HG02571 (cell line): ENCODE results near the gene C20orf141.
"Not testable (repeated sequence)": the region's sequence is repeated elsewhere in the genome, so short reads cannot be mapped to it uniquely, and the experiment has no call there.

Experiments used
- ATAC-seq: cut with Tn5 transposase; IDR thresholded peaks from one replicate; pipeline ENCODE4 v1.9.1; 2021; ENCODE audit warnings: mild to moderate bottlenecking, moderate library complexity; ENCODE audit not compliant: unreplicated experiment

The C20orf141 gene

DNA sequence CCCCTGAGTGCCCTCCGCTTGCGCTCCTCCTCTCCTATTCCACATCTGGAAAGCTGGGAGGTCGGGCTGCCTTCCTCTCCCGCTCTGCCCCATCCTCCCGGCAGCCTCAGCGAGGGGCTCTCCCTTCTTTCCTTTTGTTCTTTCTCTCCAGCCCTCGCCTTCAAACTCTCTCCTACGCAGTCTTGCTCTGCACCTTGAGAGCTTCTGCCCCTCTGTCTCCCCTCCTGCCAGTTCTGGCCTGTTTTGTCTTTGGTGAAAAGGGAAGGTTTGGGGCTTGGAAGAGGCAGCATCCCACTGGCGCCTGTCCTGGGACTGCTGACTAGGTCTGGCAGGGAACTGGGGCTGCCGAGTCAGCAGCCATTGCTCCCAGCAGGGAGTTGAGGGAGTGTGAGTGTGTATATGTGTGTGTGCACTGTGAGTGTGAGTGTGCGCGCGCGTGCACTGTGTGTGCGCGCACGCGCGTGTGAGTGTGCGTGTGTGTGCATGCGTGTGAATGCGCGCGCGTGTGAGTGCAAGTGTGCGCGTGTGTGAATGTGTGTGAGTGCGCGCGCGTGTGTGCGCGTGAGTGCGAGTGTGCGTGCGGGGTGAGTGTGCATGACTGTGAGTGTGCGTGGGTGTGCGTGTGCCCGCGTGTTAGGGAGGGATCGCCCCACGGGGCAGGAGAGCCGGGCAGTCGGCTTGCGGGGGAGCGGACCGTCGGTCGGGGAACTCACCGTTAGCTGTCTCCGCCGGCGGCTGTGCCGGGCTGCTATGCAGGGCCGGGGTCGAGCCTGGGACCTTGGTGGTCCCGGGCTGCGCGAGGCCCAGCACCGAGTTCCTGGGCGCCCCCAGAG, 14.9 kb upstream of the C20orf141 start:
- no peak for ATAC-seq

DNA sequence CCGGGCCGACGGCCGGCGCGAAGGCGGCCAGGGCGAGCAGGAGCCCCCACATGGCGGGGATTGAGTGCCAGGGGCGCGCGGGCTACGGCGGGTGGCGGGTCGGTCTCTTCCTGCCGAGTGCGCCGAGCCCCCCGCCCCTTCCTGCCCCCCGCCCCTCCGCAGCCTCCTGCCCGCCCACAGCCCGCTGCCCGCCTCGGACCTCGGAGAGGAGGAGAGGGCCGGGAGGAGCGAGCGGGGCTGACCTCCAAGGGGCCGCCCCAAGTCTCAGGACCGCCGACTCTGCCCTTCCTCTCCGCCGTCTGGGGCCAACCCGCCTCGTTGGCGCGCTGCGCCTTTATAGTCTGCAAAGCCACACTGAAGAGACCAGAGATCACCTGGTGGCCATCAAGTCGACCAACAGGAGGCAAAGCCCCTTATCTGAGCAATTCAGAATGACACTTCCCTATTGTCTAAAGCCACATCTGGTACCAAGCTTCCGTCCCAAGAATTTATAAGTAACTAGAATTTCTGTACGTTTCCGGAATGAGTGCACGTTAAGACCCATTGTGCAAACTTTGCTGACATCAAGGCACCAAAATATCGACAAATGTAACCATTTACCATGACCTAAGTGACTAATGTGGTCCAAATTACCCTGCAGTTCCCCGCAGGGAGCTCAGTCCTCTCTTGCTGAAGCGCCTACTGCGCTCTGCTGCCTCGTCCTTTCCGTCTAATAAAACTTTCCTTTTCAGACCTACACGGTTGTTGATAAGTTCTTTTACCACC, 14.1 kb upstream of the C20orf141 start, which contains the start of gene CPXM1:
TSS of gene CPXM1 (minus strand) at position 107 of the 765 bp plus-strand sequence. CDS start at position 52, 55 bp downstream.
- ATAC-seq = no peak

DNA sequence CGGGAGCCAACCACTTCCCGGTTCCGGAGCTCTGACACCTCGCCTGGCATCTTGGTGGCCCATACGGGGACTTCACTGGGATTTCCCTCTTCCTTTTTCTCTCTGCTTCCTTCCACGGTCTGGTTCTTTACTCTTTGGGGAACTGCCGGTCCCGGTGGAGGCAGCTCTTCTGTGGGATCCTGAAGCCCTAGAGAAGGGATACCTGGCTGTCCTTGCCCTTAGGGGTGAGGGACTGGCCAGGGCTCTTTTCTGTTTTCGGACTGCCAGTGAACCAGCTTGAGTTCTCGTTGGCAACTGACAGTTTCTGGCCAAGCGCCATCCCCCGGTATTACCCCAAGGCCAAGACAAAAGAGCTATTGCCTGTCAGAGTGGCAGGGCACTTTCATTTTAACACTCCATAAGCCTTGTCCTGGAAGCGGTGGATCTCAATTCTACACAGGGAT, 13.5 kb upstream of the C20orf141 start:
- no peak for ATAC-seq

DNA sequence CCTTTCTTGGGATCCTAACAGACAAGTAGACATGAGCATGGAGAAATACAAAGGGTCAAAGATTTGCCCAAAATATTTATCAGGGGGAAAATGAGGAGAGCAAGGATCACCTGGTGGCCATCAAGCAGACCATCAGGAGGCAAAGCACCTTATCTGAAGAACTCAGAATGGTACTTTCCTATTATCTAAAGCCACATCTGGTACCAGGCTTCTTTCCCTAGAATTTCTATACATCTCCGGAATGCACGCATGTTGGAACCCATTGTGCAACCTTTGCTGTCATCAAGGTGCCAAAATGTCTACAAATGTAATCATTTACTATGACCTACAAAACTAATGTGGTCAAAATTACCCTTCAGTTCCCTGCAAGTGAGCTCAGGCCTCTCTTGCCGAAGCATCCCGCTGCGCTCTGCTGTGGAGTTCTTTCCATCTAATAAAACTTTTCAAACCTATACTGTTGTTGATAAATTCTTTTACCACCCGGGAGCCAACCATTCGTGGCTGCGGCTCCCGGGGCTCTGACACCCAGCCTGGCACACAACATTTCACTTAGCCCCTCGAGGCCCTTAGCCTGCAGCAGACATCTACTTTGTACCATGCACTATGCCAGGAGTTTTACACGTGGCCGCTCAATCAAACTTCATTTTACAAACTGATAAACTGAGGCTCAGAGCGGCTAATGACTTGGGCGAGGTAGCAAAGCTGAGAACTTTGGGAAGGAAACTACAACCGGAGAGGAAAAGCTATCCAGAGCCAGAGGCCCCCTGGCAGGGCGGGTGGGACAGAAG, 10.6 kb upstream of the C20orf141 start:
- ATAC-seq = no peak

DNA sequence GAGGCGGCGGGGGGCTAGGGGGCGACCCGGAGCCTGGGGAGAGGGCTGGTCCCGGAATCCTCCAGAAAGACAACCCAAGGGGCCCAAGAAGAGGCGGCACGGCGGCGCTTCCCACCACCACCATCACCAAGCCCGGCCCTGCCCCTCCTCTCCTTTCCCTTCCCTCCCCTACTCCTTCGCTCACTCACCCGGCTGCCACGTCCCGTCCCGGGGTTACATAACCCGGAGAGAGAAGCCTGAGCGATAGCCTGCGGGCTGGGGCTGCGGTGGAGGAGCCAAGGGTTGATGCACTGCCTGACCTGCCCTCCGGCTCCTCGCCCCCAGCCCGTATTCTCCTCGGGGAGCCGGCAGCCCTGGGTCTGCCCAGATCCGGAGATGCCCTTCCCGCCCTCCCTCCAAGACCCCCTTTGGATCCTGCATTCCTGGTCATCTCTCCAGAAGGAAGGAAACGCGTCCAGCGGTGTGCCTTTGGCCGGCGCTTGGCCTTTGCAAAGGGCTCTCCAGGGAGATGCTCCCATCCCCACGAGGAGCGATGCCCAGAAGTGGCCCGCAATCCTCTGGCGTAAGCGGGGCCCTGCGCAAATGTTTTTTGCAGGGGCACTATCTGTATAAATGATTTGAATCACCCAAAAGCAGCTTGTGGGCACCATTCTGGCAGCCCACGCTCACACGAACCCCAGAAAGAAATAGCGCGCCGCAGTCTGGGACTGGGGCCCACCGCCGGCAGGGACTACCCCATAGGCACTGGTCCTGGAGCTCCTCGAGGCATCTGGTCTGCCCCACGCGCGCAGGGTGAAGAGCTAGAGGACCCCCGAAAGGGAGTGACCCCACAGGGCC, 9.7 kb upstream of the C20orf141 start:
- ATAC-seq = no peak

DNA sequence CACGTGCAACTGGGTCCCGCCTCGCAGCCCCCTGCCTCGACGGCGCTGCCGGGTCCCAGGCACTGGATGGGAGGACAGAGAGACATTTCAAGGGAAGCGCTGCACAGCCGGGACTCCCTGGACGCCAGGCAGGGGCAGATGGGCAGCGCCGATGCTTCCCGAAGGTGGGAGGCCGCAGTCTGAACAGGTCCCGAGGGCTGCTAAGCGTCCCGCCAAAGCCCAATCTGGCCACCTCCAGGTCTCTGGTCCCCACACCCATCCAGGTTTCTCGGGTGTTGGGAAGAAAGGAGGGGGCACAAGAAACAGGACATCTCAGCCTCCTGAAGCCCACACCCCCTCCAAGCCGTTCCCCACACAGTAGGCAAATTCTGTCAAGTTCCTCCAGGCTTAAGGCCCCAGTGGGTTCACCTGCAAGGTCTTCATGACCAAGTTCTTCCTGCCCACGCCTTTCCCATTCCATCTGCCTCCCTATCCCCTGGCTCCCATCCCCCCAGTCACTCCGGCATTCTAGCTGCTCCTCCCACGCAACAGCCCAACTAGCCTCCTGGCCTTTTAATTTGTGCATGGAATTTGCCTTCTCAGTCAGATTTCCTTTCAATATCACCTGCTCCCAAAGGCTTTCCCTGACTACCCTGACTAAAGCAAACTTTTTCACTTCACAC, 9.0 kb upstream of the C20orf141 start:
- ATAC-seq = no peak

DNA sequence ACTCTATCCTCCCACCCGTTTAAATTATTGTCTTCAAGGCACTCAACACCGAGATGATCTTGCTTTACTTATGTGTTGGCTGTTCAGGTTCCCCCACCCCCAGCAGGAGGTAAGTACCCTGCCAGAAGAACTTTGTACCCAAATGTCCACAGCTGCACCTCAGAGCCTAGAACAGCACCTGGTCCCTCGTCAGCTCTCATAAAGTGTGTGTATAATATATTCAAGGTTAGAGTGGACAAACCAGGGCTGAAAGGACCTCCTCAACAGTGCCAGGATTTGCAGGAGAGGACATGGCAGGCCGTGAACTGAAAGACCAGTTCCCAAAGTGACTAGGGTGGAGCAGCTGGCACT, 8.5 kb upstream of the C20orf141 start:
- ATAC-seq = no peak

DNA sequence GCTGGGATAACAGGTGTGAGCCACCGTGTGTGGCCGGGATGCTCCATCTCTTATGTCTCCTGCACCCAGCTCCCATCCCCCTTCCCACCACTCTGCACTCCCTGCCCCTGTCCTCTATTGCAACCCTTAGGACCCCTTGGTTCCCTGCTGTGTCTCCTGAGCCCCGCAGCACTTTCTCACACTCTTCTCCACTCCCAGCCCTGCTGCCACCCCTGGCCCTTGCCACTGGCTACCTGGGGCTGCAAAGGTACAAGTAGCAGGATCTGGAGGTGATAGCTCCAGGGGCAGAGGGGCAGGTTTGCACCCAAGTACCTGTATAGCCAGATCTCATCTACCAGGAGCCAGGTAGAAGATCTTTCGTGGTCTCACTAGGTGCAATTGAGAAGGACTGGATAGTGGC, 7.8 kb upstream of the C20orf141 start:
- no peak for ATAC-seq

DNA sequence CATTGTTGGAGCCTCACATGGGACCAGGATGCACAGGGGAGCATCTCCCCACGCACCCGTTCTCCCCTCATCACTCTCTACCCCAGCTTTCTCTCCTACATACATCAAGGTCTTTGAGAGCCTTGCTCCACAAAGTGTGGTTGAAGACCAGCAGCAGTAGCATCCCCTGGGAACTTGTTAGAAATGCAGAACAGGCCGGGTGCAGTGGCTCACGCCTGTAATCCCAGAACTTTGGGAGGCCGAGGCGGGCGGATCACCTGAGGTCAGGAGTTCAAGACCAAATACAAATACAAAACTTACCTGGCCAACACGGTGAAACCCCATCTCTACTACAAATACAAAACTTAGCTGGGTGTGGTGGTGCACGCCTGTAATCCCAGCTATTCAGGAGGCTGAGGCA, 6.9 kb upstream of the C20orf141 start:
- ATAC-seq = not testable (repeated sequence)

DNA sequence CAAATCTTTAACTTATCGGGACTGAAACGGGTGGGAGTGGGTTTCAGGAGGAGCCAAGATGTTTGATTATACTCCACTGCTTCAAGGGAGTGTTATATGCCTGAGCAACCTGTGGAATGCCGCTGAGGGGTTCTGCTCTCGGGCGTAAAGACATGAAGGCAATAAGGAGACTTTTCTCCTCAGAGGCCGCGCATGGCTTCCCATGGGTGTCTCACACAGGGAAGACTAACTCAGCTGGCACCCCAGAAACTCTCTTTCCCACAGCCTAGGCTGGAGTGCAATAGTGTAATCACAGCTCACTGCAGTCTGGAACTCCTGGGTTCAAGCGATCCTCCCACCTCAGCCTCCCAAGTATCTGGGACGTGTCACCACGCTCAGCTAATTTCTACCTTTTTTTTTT, 5.1 kb upstream of the C20orf141 start:
- no peak for ATAC-seq

DNA sequence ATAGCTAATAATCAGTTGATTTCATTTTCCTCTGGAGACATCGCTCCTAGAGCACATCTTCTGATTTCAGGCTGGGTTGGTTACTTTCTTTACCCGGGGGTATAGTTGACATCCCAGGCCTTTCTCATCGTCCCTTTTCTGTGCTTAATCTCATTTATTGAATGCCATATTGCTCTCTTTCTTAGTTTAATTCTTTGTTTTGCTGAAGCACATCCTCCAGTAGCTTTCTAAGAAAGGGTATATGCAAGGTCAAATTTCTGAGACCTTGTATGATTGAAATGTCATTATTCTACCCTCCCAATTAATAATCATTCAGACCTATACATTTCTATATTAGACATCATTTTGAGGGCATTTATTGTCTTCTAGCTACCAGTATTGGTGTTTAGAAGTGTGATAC, 2.6 kb upstream of the C20orf141 start:
- ATAC-seq = no peak

DNA sequence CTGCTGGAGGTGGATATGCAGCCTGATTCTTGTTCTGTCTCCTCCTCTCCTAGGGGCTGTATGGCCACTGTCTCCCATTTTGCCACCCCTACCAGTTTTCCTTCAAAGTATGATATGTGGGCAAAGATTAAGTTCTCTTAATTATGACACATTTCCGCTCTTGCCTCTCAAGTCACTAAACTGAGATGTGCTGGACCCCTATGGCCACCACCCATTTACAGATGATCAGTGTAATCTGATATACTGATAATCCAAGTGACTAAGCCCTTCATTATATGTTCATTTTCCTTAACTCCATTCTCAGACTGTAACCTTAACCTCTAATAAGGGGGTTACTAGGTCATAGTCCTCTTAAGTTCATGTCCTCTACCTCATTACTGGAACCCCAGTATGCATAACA, 711 bp upstream of the C20orf141 start:
- ATAC-seq = no peak

DNA sequence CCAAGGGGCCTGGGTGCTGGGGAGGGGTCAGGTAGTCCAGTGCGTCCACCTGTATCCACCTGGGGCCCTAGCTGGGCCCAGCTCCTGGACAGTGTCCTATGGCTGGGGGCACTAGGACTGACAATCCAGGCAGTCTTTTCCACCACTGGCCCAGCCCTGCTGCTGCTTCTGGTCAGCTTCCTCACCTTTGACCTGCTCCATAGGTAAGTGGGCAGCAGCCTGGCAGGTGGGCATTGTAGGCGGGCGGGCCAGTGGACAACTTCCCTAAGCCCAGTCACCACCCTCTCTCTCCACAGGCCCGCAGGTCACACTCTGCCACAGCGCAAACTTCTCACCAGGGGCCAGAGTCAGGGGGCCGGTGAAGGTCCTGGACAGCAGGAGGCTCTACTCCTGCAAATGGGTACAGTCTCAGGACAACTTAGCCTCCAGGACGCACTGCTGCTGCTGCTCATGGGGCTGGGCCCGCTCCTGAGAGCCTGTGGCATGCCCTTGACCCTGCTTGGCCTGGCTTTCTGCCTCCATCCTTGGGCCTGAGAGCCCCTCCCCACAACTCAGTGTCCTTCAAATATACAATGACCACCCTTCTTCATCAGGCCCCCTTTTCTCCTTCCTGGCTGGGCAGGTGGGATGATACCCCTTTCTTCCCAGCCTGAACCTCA, 584 bp downstream of the C20orf141 start:
- no peak for ATAC-seq

DNA sequence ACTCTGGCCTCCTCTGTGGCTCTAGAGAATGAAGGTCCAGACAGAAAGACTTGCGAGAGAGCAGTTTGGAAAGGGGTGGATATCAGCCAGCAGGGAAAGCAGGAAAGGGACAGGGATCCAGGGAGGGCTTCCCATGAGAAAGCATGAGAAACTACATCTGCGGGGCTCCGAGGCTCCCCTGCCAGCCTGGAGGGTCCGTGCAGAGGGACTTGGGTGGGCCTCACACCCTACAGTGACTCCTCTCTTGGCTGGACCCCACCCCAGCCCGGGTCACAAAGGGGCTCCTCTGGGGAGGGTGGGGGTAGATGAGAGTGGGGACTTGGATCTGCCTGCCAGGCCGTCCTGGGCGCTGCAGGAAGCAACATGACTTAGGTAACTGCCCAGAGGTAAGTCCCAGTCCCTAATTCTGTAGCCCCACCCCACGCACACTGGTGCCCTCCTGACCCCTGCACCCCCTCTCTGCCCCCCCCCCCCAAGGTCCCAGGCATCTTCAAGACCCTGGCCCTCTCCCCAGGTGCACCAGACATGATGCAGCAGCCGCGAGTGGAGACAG, 1.3 kb downstream of the C20orf141 start, which contains the start of gene TMEM239:
TSS of gene TMEM239 (plus strand) at position 335 of the 553 bp plus-strand sequence. CDS start at position 526, 191 bp downstream.
- ATAC-seq = no peak

DNA sequence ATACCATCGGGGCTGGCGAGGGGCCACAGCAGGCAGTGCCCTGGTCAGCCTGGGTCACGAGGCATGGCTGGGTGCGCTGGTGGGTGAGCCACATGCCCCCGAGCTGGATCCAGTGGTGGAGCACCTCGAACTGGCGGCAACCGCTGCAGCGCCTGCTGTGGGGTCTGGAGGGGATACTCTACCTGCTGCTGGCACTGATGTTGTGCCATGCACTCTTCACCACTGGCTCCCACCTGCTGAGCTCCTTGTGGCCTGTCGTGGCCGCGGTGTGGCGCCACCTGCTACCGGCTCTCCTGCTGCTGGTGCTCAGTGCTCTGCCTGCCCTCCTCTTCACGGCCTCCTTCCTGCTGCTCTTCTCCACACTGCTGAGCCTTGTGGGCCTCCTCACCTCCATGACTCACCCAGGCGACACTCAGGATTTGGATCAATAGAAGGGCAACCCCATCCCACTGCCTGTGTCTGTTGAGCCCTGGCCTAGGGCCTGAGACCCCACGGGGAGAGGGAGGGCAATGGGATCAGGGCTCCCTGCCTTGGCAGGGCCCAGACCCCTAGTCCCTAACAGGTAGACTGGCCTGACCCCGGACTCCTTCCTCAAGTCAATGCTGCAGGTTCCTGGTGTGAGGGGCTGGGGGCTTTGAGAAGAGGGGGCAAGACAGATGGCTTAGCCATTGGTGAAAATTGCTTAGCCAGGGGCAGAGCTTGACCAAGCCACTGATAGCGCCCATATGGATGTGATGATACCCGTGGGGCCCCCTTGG, 2.0 kb downstream of the C20orf141 start:
- ATAC-seq = no peak

DNA sequence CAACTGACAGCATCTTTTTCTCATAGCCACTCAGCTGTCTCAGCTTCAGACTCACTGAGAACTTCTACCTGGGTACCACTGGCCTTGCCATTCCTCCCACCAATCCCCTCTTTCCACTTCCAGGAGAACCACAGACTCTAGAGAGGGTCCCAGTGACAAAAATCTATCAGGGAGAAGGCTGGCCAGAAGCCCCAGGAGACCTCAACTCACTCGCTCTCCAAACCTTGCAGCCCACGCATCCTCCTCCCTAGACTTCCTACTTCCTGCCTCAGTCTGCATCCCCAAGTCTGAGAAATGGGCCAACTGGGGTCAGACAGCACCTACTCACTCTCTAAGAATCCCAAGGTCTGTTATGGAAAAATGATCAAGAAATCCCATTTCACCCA, 2.5 kb downstream of the C20orf141 start:
- ATAC-seq = no peak

DNA sequence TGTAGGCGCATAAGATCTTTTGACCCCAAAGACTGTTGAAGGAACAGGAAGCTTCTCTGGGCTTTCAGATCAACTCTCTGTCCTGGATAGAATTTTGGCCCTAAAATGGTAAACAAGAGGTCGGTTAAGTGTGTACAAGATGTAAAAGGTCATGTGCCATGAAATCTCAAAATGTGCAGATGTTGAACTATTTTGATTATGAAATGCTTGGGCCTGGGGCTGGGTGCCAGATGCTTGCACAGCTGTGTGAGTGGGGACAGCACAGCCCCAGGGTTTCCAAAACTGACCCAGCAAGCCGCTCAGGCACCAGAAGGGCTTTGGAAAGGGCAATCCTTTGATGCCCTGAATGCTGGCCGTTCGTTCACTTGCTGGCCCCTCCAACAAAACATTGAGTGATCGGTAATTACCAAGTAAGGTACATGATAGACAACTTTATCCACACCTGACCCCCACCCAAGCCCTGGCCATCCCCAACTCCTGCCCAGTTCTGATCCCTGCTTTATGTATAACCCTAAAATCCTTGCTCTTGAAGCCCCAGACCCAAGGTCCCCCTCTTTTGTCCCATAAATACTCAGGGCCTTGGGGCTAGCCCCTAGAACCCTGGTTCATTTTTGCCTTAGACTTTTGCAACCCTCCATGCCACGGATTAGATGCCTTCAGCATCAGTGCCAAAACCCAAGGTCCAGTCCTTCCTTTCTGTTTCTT, 3.3 kb downstream of the C20orf141 start:
- no peak for ATAC-seq
